Measurements from ENCODE around the gene SEC23IP.
"Not testable (repeated sequence)": the region's sequence is repeated elsewhere in the genome, so short reads cannot be mapped to it uniquely, and the experiment has no call there.

DNA sequence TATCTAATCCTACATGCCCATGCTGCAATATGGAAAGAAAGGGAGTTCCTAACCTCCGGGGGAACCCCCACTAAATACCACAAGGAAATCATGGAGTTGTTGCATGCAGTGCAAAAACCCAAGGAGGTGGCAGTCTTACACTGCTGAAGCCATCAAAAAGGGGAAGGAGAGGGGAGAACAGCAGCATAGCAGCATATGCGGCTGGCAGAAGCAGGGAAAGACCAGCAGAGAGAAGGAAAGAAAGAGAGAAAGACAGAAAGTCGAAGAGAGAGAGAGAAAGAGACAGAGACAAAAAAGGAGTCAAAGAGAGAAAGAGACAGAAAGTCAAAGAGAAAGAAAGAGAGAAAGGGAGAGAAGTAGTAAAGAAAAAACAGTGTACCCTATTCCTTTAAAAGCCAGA lies 3.8 kb upstream of the SEC23IP start:
- TF ChIP-seq, protein P1, sequence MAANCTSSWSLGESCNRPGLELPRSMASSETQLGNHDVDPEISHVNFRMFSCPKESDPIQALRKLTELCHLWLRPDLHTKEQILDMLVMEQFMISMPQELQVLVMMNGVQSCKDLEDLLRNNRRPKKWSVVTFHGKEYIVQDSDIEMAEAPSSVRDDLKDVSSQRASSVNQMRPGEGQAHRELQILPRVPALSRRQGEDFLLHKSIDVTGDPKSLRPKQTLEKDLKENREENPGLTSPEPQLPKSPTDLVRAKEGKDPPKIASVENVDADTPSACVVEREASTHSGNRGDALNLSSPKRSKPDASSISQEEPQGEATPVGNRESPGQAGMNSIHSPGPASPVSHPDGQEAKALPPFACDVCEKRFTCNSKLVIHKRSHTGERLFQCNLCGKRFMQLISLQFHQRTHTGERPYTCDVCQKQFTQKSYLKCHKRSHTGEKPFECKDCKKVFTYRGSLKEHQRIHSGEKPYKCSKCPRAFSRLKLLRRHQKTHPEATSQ (tag by site-specific recombination; IDR thresholded peaks at IDR 0.05), result not testable (repeated sequence)
- TF ChIP-seq ZBTB21 (tag by site-specific recombination; IDR thresholded peaks at IDR 0.05); ZNF112 (tag by site-specific recombination; IDR thresholded peaks at IDR 0.05); MZF1 (tag by site-specific recombination; IDR thresholded peaks at IDR 0.05; ENCODE audit: borderline replicate concordance); ZNF561 (tag by site-specific recombination; IDR thresholded peaks at IDR 0.05; ENCODE audit: borderline replicate concordance); ZNF549 (tag by site-specific recombination; IDR thresholded peaks at IDR 0.05); SP2 (tag by site-specific recombination; IDR thresholded peaks at IDR 0.05); ZNF157 (tag by site-specific recombination; IDR thresholded peaks at IDR 0.05): not testable (repeated sequence)
- TF ChIP-seq, protein P2, sequence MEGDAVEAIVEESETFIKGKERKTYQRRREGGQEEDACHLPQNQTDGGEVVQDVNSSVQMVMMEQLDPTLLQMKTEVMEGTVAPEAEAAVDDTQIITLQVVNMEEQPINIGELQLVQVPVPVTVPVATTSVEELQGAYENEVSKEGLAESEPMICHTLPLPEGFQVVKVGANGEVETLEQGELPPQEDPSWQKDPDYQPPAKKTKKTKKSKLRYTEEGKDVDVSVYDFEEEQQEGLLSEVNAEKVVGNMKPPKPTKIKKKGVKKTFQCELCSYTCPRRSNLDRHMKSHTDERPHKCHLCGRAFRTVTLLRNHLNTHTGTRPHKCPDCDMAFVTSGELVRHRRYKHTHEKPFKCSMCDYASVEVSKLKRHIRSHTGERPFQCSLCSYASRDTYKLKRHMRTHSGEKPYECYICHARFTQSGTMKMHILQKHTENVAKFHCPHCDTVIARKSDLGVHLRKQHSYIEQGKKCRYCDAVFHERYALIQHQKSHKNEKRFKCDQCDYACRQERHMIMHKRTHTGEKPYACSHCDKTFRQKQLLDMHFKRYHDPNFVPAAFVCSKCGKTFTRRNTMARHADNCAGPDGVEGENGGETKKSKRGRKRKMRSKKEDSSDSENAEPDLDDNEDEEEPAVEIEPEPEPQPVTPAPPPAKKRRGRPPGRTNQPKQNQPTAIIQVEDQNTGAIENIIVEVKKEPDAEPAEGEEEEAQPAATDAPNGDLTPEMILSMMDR (tag by site-specific recombination; IDR thresholded peaks at IDR 0.05), result not testable (repeated sequence)
- TF ChIP-seq, protein P3, sequence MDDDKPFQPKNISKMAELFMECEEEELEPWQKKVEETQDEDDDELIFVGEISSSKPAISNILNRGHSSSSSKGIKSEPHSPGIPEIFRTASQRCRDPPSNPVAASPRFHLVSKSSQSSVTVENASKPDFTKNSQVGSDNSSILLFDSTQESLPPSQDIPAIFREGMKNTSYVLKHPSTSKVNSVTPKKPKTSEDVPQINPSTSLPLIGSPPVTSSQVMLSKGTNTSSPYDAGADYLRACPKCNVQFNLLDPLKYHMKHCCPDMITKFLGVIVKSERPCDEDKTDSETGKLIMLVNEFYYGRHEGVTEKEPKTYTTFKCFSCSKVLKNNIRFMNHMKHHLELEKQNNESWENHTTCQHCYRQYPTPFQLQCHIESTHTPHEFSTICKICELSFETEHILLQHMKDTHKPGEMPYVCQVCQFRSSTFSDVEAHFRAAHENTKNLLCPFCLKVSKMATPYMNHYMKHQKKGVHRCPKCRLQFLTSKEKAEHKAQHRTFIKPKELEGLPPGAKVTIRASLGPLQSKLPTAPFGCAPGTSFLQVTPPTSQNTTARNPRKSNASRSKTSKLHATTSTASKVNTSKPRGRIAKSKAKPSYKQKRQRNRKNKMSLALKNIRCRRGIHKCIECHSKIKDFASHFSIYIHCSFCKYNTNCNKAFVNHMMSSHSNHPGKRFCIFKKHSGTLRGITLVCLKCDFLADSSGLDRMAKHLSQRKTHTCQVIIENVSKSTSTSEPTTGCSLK (tag by site-specific recombination; IDR thresholded peaks at IDR 0.05), result not testable (repeated sequence)
- TF ChIP-seq, protein P4, sequence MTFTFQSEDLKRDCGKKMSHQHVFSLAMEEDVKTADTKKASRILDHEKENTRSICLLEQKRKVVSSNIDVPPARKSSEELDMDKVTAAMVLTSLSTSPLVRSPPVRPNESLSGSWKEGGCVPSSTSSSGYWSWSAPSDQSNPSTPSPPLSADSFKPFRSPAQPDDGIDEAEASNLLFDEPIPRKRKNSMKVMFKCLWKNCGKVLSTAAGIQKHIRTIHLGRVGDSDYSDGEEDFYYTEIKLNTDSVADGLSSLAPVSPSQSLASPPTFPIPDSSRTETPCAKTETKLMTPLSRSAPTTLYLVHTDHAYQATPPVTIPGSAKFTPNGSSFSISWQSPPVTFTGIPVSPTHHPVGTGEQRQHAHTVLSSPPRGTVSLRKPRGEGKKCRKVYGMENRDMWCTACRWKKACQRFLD (tag by site-specific recombination; IDR thresholded peaks at IDR 0.05), result not testable (repeated sequence)
- TF ChIP-seq, protein P5, sequence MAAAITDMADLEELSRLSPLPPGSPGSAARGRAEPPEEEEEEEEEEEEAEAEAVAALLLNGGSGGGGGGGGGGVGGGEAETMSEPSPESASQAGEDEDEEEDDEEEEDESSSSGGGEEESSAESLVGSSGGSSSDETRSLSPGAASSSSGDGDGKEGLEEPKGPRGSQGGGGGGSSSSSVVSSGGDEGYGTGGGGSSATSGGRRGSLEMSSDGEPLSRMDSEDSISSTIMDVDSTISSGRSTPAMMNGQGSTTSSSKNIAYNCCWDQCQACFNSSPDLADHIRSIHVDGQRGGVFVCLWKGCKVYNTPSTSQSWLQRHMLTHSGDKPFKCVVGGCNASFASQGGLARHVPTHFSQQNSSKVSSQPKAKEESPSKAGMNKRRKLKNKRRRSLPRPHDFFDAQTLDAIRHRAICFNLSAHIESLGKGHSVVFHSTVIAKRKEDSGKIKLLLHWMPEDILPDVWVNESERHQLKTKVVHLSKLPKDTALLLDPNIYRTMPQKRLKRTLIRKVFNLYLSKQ (tag by site-specific recombination; IDR thresholded peaks at IDR 0.05; ENCODE audit: borderline replicate concordance), result not testable (repeated sequence)
